ENCODE results near the gene REC8.

- TF ChIP-seq CTCF (IDR thresholded peaks at IDR 0.05) (no peak), POLR2A (IDR thresholded peaks at IDR 0.05) (peak in 1 of 3 donors; percentile 7)
These were observed at the start of gene REC8 for GRCh38 chr14:24171422-24172260.
